ENCODE data around the gene ZDHHC14. TPM values are rescaled to one million over a fixed set of nuclear protein-coding genes. Genes with fewer than 3 reads are reported as not detected.

The ZDHHC14 gene
- total RNA-seq (2022): 17.3 and 18.6 TPM in 2 replicates
- Bru-seq, nascent RNA: percentile 70 among the genes with signal in this experiment
- BruChase-seq, experiment 1, labeled RNA remaining after a 6-hour chase: percentile 60 among the genes with signal in this experiment
- percentile 58 among the genes with signal in this experiment for BruChase-seq, experiment 2, labeled RNA remaining after a 2-hour chase
- long read RNA-seq, full-length matches to known transcripts: 14 of 71 reads
- long read RNA-seq, partial matches to known transcripts: 2 of 71 reads
- long read RNA-seq, other reads (novel, unspliced or antisense): 55 of 71 reads

DNA sequence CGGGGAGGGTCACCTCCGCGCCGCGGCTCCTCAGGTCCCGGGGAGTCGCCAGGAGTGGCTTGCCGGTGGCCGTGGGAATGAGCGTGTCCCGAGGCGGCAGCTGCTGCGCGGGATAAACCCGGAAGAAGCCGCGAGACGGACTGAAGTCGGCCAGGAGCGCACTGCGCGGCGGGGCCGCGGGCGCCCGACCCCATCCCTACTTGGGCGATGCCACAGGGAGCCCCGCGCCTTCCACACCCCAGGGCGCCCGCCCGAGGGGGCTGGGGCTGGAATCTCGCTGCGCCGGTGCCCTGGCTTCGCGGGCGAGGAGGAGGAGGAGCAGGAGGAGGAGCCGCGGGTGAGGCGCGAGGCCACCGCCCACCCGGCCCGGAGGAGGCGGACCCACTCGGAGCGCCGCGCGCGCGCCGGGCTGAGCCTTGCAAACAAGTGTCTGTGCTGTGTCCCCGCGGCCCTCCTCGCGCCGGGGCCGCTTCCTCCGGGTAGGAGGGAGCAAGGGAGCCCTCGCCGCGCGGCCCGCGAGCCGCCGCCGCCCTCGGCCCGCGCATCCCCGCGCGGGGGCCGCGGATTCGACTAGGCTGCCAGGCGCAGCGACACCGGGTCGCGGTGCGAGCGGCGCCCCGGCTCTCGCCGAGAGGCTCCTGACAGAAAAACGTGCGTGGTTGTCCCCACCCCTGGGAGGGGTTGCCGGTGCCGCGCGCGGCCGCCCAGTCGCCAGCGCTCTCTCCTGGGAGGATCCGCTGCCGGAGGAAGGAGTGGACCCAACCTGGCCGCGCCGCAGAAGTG is at the start of gene ZDHHC14:
ZDHHC14 (plus strand) TSS at position 412 of the 783 bp plus-strand sequence.
- CTCF ChIA-PET: no interaction called here
- peak within 1 kb of the TSS; percentile 69 for H3K27ac Mint-ChIP-seq (ENCODE audit: unreplicated experiment)
- BruUV-seq (replicated peaks): no TSS peak

DNA sequence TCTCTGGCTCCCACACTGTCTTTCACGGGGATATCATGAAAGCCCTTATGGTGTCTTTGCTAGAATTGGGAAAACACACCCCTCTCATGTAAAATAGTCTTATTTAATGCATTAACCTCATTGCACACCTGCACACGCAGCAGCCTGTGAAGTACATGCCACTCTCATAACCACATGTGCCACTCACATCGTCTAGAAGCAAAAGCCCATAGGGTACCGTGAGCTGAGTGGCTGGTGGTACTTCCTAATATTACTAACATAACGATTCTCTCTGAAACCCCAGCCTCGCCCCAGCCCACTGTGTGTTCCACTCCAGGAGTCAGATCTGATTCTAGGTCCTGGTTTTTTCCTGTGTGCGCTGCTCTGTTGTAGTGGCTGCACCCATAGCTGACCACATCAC is 48.2 kb upstream of the ZDHHC14 start:
- DNase-seq: no peak
- TF ChIP-seq, protein P1, sequence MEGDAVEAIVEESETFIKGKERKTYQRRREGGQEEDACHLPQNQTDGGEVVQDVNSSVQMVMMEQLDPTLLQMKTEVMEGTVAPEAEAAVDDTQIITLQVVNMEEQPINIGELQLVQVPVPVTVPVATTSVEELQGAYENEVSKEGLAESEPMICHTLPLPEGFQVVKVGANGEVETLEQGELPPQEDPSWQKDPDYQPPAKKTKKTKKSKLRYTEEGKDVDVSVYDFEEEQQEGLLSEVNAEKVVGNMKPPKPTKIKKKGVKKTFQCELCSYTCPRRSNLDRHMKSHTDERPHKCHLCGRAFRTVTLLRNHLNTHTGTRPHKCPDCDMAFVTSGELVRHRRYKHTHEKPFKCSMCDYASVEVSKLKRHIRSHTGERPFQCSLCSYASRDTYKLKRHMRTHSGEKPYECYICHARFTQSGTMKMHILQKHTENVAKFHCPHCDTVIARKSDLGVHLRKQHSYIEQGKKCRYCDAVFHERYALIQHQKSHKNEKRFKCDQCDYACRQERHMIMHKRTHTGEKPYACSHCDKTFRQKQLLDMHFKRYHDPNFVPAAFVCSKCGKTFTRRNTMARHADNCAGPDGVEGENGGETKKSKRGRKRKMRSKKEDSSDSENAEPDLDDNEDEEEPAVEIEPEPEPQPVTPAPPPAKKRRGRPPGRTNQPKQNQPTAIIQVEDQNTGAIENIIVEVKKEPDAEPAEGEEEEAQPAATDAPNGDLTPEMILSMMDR (IDR thresholded peaks at IDR 0.05; ENCODE audit: unreplicated experiment): no peak
- Mint-ChIP-seq H3K36me3 (ENCODE audit: insufficient read depth, unreplicated experiment) (no peaks in the 10 kb centered on the region), H3K27ac (ENCODE audit: unreplicated experiment) (no peak overlapping the region), H3K27me3 (ENCODE audit: unreplicated experiment) (no peaks in the 10 kb centered on the region), H3K4me3 (ENCODE audit: low read depth, unreplicated experiment) (no peak overlapping the region), H3K9me3 (ENCODE audit: low read depth, unreplicated experiment) (no peaks in the 10 kb centered on the region), H3K4me1 (ENCODE audit: low read depth, unreplicated experiment) (peaks cover 12% of the 10 kb centered on the region)
- CTCF ChIA-PET: interaction anchor here (0.5 kb wide), 1 partner anchor 495 kb away, joined by 3 read pairs; no protein-coding TSS in a partner anchor
- intact Hi-C loops (cut with micrococcal nuclease; ENCODE audit: unreplicated experiment): no loop called here
- BruUV-seq (replicated peaks): no TSS peak

More for the DNA sequence above, at the start of gene ZDHHC14:
- peaks cover 28% of the 10 kb centered on the region for H3K4me1 Mint-ChIP-seq (ENCODE audit: low read depth, unreplicated experiment)
- peaks cover 29% of the 10 kb centered on the region for H3K36me3 Mint-ChIP-seq (ENCODE audit: insufficient read depth, unreplicated experiment)
- H3K9me3 Mint-ChIP-seq (ENCODE audit: low read depth, unreplicated experiment): no peaks in the 10 kb centered on the region
- H3K27me3 Mint-ChIP-seq (ENCODE audit: unreplicated experiment): no peaks in the 10 kb centered on the region
- TF ChIP-seq, protein P1 (IDR thresholded peaks at IDR 0.05; ENCODE audit: unreplicated experiment): no peak
- intact Hi-C loops (cut with micrococcal nuclease; ENCODE audit: unreplicated experiment): loop anchor here (5.0 kb wide), 2 partner anchors 59 to 156 kb away; partner anchors contain the start of gene TMEM242
- DNase-seq: peak; percentile 86
- peak within 1 kb of the TSS; percentile 80 for H3K4me3 Mint-ChIP-seq (ENCODE audit: low read depth, unreplicated experiment)

DNA sequence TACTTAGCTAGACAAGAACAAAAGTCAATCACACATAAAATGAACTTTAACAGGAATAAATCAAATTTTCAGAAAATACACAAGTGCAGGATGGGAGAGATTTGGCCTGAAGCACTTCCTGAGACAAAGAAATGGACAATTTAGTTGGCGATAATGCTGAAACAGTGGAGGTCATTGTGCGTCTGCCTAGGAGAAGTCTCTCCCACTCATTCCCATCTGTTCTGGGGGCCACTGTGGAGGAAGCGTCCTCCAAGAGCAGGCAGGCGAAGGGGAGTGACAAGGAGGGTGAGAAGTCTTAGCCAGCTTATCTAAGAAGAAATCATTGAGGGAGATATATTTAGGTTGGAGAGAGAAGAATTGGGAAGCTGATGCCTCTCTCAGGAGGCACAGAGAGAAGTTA is 47.5 kb upstream of the ZDHHC14 start:
- TF ChIP-seq, protein P1 (IDR thresholded peaks at IDR 0.05; ENCODE audit: unreplicated experiment): no peak
- Mint-ChIP-seq H3K4me1 (ENCODE audit: low read depth, unreplicated experiment) (peaks cover 12% of the 10 kb centered on the region), H3K4me3 (ENCODE audit: low read depth, unreplicated experiment) (no peak overlapping the region), H3K27ac (ENCODE audit: unreplicated experiment) (no peak overlapping the region), H3K27me3 (ENCODE audit: unreplicated experiment) (no peaks in the 10 kb centered on the region), H3K36me3 (ENCODE audit: insufficient read depth, unreplicated experiment) (no peaks in the 10 kb centered on the region), H3K9me3 (ENCODE audit: low read depth, unreplicated experiment) (no peaks in the 10 kb centered on the region)
- intact Hi-C loops (cut with micrococcal nuclease; ENCODE audit: unreplicated experiment): no loop called here
- no peak for DNase-seq
- no TSS peak for BruUV-seq (replicated peaks)
- CTCF ChIA-PET: interaction anchor here (1.1 kb wide), 1 partner anchor 8 kb away, joined by 3 read pairs; no protein-coding TSS in a partner anchor

GRCh38 chr6:157333956-157334355 is 47.0 kb upstream of the ZDHHC14 start:
- no peaks in the 10 kb centered on the region for H3K27me3 Mint-ChIP-seq (ENCODE audit: unreplicated experiment)
- CTCF ChIA-PET: interaction anchor here (1.1 kb wide), 1 partner anchor 9 kb away, joined by 3 read pairs; no protein-coding TSS in a partner anchor
- no peak for DNase-seq
- H3K4me1 Mint-ChIP-seq (ENCODE audit: low read depth, unreplicated experiment): peaks cover 12% of the 10 kb centered on the region
- TF ChIP-seq, protein P1 (IDR thresholded peaks at IDR 0.05; ENCODE audit: unreplicated experiment): no peak
- no peak overlapping the region for H3K27ac Mint-ChIP-seq (ENCODE audit: unreplicated experiment)
- H3K36me3 Mint-ChIP-seq (ENCODE audit: insufficient read depth, unreplicated experiment): no peaks in the 10 kb centered on the region
- no peaks in the 10 kb centered on the region for H3K9me3 Mint-ChIP-seq (ENCODE audit: low read depth, unreplicated experiment)
- intact Hi-C loops (cut with micrococcal nuclease; ENCODE audit: unreplicated experiment): no loop called here
- no peak overlapping the region for H3K4me3 Mint-ChIP-seq (ENCODE audit: low read depth, unreplicated experiment)
- no TSS peak for BruUV-seq (replicated peaks)

Measured in Calu3 (cell line).